WERI-Rb-1 (cell line): ENCODE measurements around the gene STIM1.
"Not testable (repeated sequence)": the region's sequence is repeated elsewhere in the genome, so short reads cannot be mapped to it uniquely, and the experiment has no call there.

Experiments used
- DNase-seq: peaks from one replicate; pipeline ENCODE4 v3.0.0-alpha.2; 2020
- H3K27ac ChIP-seq: fragments of 250-450 bp; sonication (Bioruptor Pico); 2 replicates; pipeline ENCODE4 v1.5.1; 2020; ENCODE audit warnings: mild to moderate bottlenecking, moderate library complexity
- H3K27me3 ChIP-seq: fragments of 250-450 bp; sonication (Bioruptor Pico); 2 replicates; pipeline ENCODE4 v1.5.1; 2021; ENCODE audit warnings: mild to moderate bottlenecking, low read depth, moderate library complexity; ENCODE audit not compliant: insufficient read depth, severe bottlenecking
- H3K36me3 ChIP-seq: fragments of 250-450 bp; sonication (Bioruptor Pico); 2 replicates; pipeline ENCODE4 v1.5.1; 2020; ENCODE audit warnings: mild to moderate bottlenecking, moderate library complexity
- H3K4me3 ChIP-seq: 2 replicates; pipeline ENCODE4 v1.5.1; 2011; ENCODE audit warnings: low read depth, mild to moderate bottlenecking, control low read depth, low read length
- H3K9me3 ChIP-seq: fragments of 250-450 bp; sonication (Bioruptor Pico); 2 replicates; pipeline ENCODE4 v1.5.1; 2021; ENCODE audit warnings: mild to moderate bottlenecking, moderate library complexity; ENCODE audit not compliant: severe bottlenecking
- TF ChIP-seq, protein P1 (sequence below): IDR thresholded peaks from 2 replicates; pipeline ENCODE4 v1.5.1; 2011; ENCODE audit warnings: low read depth, mild to moderate bottlenecking, control low read depth, inconsistent platforms, low read length

The STIM1 gene

GRCh38 chr11:4123218-4123617 lies 267.8 kb downstream of the STIM1 start:
- TF ChIP-seq, protein P1, sequence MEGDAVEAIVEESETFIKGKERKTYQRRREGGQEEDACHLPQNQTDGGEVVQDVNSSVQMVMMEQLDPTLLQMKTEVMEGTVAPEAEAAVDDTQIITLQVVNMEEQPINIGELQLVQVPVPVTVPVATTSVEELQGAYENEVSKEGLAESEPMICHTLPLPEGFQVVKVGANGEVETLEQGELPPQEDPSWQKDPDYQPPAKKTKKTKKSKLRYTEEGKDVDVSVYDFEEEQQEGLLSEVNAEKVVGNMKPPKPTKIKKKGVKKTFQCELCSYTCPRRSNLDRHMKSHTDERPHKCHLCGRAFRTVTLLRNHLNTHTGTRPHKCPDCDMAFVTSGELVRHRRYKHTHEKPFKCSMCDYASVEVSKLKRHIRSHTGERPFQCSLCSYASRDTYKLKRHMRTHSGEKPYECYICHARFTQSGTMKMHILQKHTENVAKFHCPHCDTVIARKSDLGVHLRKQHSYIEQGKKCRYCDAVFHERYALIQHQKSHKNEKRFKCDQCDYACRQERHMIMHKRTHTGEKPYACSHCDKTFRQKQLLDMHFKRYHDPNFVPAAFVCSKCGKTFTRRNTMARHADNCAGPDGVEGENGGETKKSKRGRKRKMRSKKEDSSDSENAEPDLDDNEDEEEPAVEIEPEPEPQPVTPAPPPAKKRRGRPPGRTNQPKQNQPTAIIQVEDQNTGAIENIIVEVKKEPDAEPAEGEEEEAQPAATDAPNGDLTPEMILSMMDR, result no peak

GRCh38 chr11:4125141-4125540 lies 269.7 kb downstream of the STIM1 start:
- Histone ChIP-seq H3K36me3 (peaks cover 94% of the 10 kb centered on the region), H3K9me3 (no peaks in the 10 kb centered on the region), H3K4me3 (no peak overlapping the region), H3K27me3 (no peaks in the 10 kb centered on the region), H3K27ac (no peak overlapping the region)
- TF ChIP-seq, protein P1, result no peak
- DNase-seq, result no peak

More at GRCh38 chr11:4123218-4123617, 267.8 kb downstream of the STIM1 start:
- Histone ChIP-seq H3K36me3 (peaks cover 97% of the 10 kb centered on the region), H3K27me3 (no peaks in the 10 kb centered on the region), H3K4me3 (no peak overlapping the region), H3K27ac (no peak overlapping the region), H3K9me3 (no peaks in the 10 kb centered on the region)
- no peak for DNase-seq

DNA sequence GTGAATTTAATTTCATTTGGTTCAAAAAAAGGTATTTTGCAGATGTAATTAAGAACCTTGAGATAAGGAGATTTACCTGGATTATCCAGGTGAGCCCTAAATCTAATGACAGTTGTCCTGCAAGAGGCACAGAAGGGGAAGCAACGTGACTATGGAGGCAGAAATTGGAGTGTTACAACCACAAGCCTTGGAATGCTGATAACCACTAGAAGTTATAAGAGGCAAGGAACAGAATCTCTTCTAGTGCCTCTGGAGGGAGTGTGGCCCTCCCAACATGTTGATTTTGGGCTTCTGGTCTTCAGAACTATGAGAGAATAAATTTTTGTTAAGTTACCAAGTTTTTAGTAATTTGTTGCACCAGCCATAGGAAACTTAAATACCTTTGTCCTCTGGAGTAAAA lies 271.9 kb downstream of the STIM1 start:
- Histone ChIP-seq H3K4me3 (no peak overlapping the region), H3K9me3 (no peaks in the 10 kb centered on the region), H3K27ac (no peak overlapping the region), H3K36me3 (peaks cover 91% of the 10 kb centered on the region), H3K27me3 (no peaks in the 10 kb centered on the region)
- TF ChIP-seq, protein P1, result no peak
- DNase-seq, result no peak

- H3K27ac ChIP-seq, H3K9me3 ChIP-seq, DNase-seq, H3K4me3 ChIP-seq, H3K27me3 ChIP-seq: not testable (repeated sequence)
- peaks cover 94% of the 10 kb centered on the region for H3K36me3 ChIP-seq
These were observed 274.8 kb downstream of the STIM1 start for GRCh38 chr11:4130219-4130618.

- DNase-seq, result no peak
- peaks cover 82% of the 10 kb centered on the region for H3K36me3 ChIP-seq
- TF ChIP-seq, protein P1, result no peak
These were observed 279.3 kb downstream of the STIM1 start for GRCh38 chr11:4134806-4135205.

GRCh38 chr11:4138497-4138896 lies 283.0 kb downstream of the STIM1 start:
- Histone ChIP-seq H3K27ac (no peak overlapping the region), H3K27me3 (no peaks in the 10 kb centered on the region), H3K36me3 (peaks cover 81% of the 10 kb centered on the region), H3K4me3 (no peak overlapping the region), H3K9me3 (peaks cover 3% of the 10 kb centered on the region)
- DNase-seq, result no peak
- TF ChIP-seq, protein P1, result no peak

More at GRCh38 chr11:4134806-4135205, 279.3 kb downstream of the STIM1 start:
- Histone ChIP-seq H3K4me3 (no peak overlapping the region), H3K9me3 (peaks cover 3% of the 10 kb centered on the region), H3K27ac (no peak overlapping the region), H3K27me3 (no peaks in the 10 kb centered on the region)
